SK-N-SH (cell line): ENCODE results near the gene TRIM50.

Source experiments
- CTCF ChIP-seq: fragments of 200-600 bp; sonication (generic); IDR thresholded peaks from 2 replicates; pipeline ENCODE4 v1.6.1; 2017; ENCODE audit warnings: antibody characterized with exemption, mild to moderate bottlenecking, moderate library complexity
- MAX ChIP-seq: IDR thresholded peaks from 2 replicates; pipeline ENCODE4 v1.4.0; 2012; ENCODE audit warnings: low read depth
- REST ChIP-seq: IDR thresholded peaks from 2 replicates; pipeline ENCODE4 v1.6.1; 2012; ENCODE audit warnings: mild to moderate bottlenecking, low read depth, low read length, moderate library complexity
- SIN3A ChIP-seq: IDR thresholded peaks from 2 replicates; pipeline ENCODE4 v1.6.1; 2012; ENCODE audit warnings: low read depth, mild to moderate bottlenecking, low read length, moderate library complexity, borderline replicate concordance
- TCF12 ChIP-seq: IDR thresholded peaks from 2 replicates; pipeline ENCODE4 v1.4.0; 2012
- USF1 ChIP-seq: IDR thresholded peaks from 2 replicates; pipeline ENCODE4 v1.4.0; 2012; ENCODE audit warnings: low read depth, borderline replicate concordance
- ZBTB33 ChIP-seq: IDR thresholded peaks from 2 replicates; pipeline ENCODE4 v1.4.0; 2012; ENCODE audit warnings: low read depth, borderline replicate concordance

- TF ChIP-seq TCF12 (no peak), CTCF (no peak), ZBTB33 (no peak), MAX (no peak), USF1 (no peak), SIN3A (no peak), REST (no peak)
Observed at GRCh38 chr7:73345951-73346350, 18.1 kb upstream of the TRIM50 start.
